Naive thymus-derived CD4-positive, alpha-beta T cell (primary cell): ENCODE measurements around the gene GTF3A. TPM values are rescaled to one million over a fixed set of nuclear protein-coding genes. Genes with fewer than 3 reads are reported as not detected.

Experiments
- ATAC-seq: fragments of 150-1000 bp; cut with Tn5 transposase; 2 replicates; pipeline ENCODE4 v1.10.0; 2021; ENCODE audit warnings: mild to moderate bottlenecking, moderate library complexity
- CTCF ChIA-PET: fragments of 350-600 bp; sonication (Branson Sonifier 250); formaldehyde crosslinking; loops from one replicate; lab custom pipeline; 2021; ENCODE audit warnings: antibody characterized with exemption; lab: Charles Lee
- POLR2A ChIA-PET: fragments of 350-600 bp; sonication (Branson Sonifier 250); formaldehyde crosslinking; loops from one replicate; lab custom pipeline; 2021; ENCODE audit warnings: antibody characterized with exemption, inconsistent platforms; lab: Charles Lee
- DNase-seq, 9 donors: peaks; one replicate each; pipeline versions ENCODE4 v3.0.0 to v3.0.0-alpha.2; 2020 to 2022; ENCODE audit warnings: mixed read lengths in 1 of 9
- H3K27ac ChIP-seq: one replicate; pipeline ENCODE4 v1.7.0; 2013; ENCODE audit warnings: mild to moderate bottlenecking, low read depth, low read length, moderate library complexity
- H3K27me3 ChIP-seq, 2 donors: one replicate each; pipeline ENCODE4 v1.7.0; 2013; ENCODE audit warnings: low read length in 2 of 2, mild to moderate bottlenecking in 2 of 2, moderate library complexity in 2 of 2; ENCODE audit not compliant: control insufficient read depth in 2 of 2, insufficient read depth in 2 of 2
- H3K36me3 ChIP-seq, 3 experiments: 1 replicate in 2 of 3; 2 replicates in 1 of 3; pipeline ENCODE4 v1.7.0; 2013; ENCODE audit warnings: low read length in 3 of 3, mild to moderate bottlenecking in 3 of 3, moderate library complexity in 1 of 3; ENCODE audit not compliant: insufficient read depth in 3 of 3, control insufficient read depth in 2 of 3
- H3K4me1 ChIP-seq, 2 donors: one replicate each; pipeline ENCODE4 v1.7.0; 2013; ENCODE audit warnings: low read length in 2 of 2, mild to moderate bottlenecking in 2 of 2, moderate library complexity in 1 of 2; ENCODE audit not compliant: control insufficient read depth in 2 of 2, insufficient read depth in 2 of 2
- H3K4me3 ChIP-seq: 2 replicates; pipeline ENCODE4 v1.7.0; 2013; ENCODE audit warnings: mild to moderate bottlenecking, low read length
- H3K9me3 ChIP-seq, 3 experiments: 1 replicate in 2 of 3; 2 replicates in 1 of 3; pipeline ENCODE4 v1.7.0; 2013; ENCODE audit warnings: low read length in 3 of 3; ENCODE audit not compliant: control insufficient read depth in 2 of 3
- H3K27ac Mint-ChIP-seq, 9 donors: one replicate each; pipeline ENCODE4 v1.8.0; 2020 to 2022; ENCODE audit warnings: mixed read lengths in 9 of 9, mild to moderate bottlenecking in 8 of 9, moderate library complexity in 5 of 9, inconsistent platforms in 2 of 9
- H3K27me3 Mint-ChIP-seq, 5 donors: one replicate each; pipeline ENCODE4 v1.8.0; 2021 to 2022; ENCODE audit warnings: mixed read lengths in 5 of 5, mild to moderate bottlenecking in 1 of 5
- H3K36me3 Mint-ChIP-seq, 5 donors: one replicate each; pipeline ENCODE4 v1.8.0; 2020 to 2022; ENCODE audit warnings: mixed read lengths in 5 of 5, mild to moderate bottlenecking in 3 of 5, inconsistent platforms in 1 of 5
- H3K4me1 Mint-ChIP-seq, 7 donors: one replicate each; pipeline ENCODE4 v1.8.0; 2020 to 2022; ENCODE audit warnings: mixed read lengths in 7 of 7, mild to moderate bottlenecking in 3 of 7, inconsistent platforms in 1 of 7
- H3K4me3 Mint-ChIP-seq, 10 donors: one replicate each; pipeline ENCODE4 v1.8.0; 2020 to 2022; ENCODE audit warnings: mild to moderate bottlenecking in 10 of 10, mixed read lengths in 10 of 10, moderate library complexity in 6 of 10, inconsistent platforms in 2 of 10
- H3K9me3 Mint-ChIP-seq, 11 donors: one replicate each; pipeline ENCODE4 v1.8.0; 2020 to 2022; ENCODE audit warnings: mixed read lengths in 11 of 11, mild to moderate bottlenecking in 4 of 11, inconsistent platforms in 1 of 11, moderate library complexity in 1 of 11
- intact Hi-C, 2 donors: fragments of 100-400 bp; cut with micrococcal nuclease; formaldehyde crosslinking; loops; one replicate each; pipeline ENCODE4 v1.15.1; 2023
- polyA plus RNA-seq, 2 donors: library from polyadenylated mRNA; unstranded; fragments of 300-500 nt; fragmentation: Illumina TruSeq; gene quantifications; one replicate each; pipeline ENCODE4 v1.2.3, GENCODE V29; 2021
- total RNA-seq, 6 experiments: library from RNA in 5 of 6; stranded (reverse) in 5 of 6; gene quantifications; 1 replicate in 5 of 6; 2 replicates in 1 of 6; pipeline ENCODE4 v1.2.3 and lab custom pipeline; 2021 to 2026

GTF3A gene
- total and polyA plus RNA-seq, 7 experiments from 2014 or later: 123 to 489 (median 248) TPM

GRCh38 chr13:27472441-27472840 lies 48.0 kb downstream of the GTF3A start:
- no peak for DNase-seq
- H3K36me3 Mint-ChIP-seq: peaks cover 0 to 3% (median 0%) of the 10 kb centered on the region in 5 donors
- peaks cover 0 to 1% (median 0%) of the 10 kb centered on the region in 11 donors for H3K9me3 Mint-ChIP-seq
- Histone ChIP-seq H3K9me3 (no peaks in the 10 kb centered on the region), H3K27me3 (no peaks in the 10 kb centered on the region), H3K36me3 (no peaks in the 10 kb centered on the region), H3K4me3 (no peak overlapping the region), H3K4me1 (peaks cover 0 to 7% of the 10 kb centered on the region in 2 donors), H3K27ac (no peak overlapping the region)
- H3K27me3 Mint-ChIP-seq: peaks cover 0 to 4% (median 0%) of the 10 kb centered on the region in 5 donors
- ChIA-PET CTCF (no interaction called here), POLR2A (no interaction called here)
- intact Hi-C loops: no loop called here
- H3K27ac Mint-ChIP-seq: peak overlapping the region in 1 of 9 donors; percentile 31
- no peak overlapping the region for H3K4me3 Mint-ChIP-seq
- ATAC-seq: no peak
- peaks cover 3 to 44% (median 8%) of the 10 kb centered on the region in 7 donors for H3K4me1 Mint-ChIP-seq

- peaks cover 0 to 4% (median 0%) of the 10 kb centered on the region in 5 donors for H3K27me3 Mint-ChIP-seq
- H3K36me3 ChIP-seq: no peaks in the 10 kb centered on the region
- H3K4me1 Mint-ChIP-seq: peaks cover 8 to 49% (median 12%) of the 10 kb centered on the region in 7 donors
- peaks cover 1 to 7% of the 10 kb centered on the region in 2 donors for H3K4me1 ChIP-seq
- peaks cover 0 to 3% (median 0%) of the 10 kb centered on the region in 5 donors for H3K36me3 Mint-ChIP-seq
- ATAC-seq (no peak), DNase-seq (no peak)
- ChIA-PET CTCF (no interaction called here), POLR2A (no interaction called here)
- no peak overlapping the region for H3K4me3 Mint-ChIP-seq
- peaks cover 0 to 1% (median 0%) of the 10 kb centered on the region in 11 donors for H3K9me3 Mint-ChIP-seq
- H3K4me3 ChIP-seq: no peak overlapping the region
- no peaks in the 10 kb centered on the region for H3K27me3 ChIP-seq
- no peak overlapping the region for H3K27ac ChIP-seq
- H3K27ac Mint-ChIP-seq: peak overlapping the region in 2 of 9 donors; percentile 31 to 40
- no peaks in the 10 kb centered on the region for H3K9me3 ChIP-seq
- intact Hi-C loops: no loop called here
These were observed 48.5 kb downstream of the GTF3A start for GRCh38 chr13:27472941-27473340.

GRCh38 chr13:27474751-27475268 lies 50.4 kb downstream of the GTF3A start:
- Histone ChIP-seq H3K9me3 (no peaks in the 10 kb centered on the region), H3K4me3 (no peak overlapping the region), H3K27me3 (no peaks in the 10 kb centered on the region), H3K27ac (no peak overlapping the region), H3K4me1 (peaks cover 3 to 7% of the 10 kb centered on the region in 2 donors), H3K36me3 (no peaks in the 10 kb centered on the region)
- Mint-ChIP-seq H3K36me3 (peaks cover 0 to 3% (median 0%) of the 10 kb centered on the region in 5 donors), H3K4me1 (peaks cover 11 to 65% (median 15%) of the 10 kb centered on the region in 7 donors), H3K4me3 (no peak overlapping the region), H3K27me3 (peaks cover 0 to 9% (median 0%) of the 10 kb centered on the region in 5 donors), H3K9me3 (peaks cover 0 to 1% (median 0%) of the 10 kb centered on the region in 11 donors), H3K27ac (peak overlapping the region in 1 of 9 donors; percentile 75)
- ATAC-seq: no peak
- intact Hi-C loops: no loop called here
- ChIA-PET CTCF (interaction anchor here (0.6 kb wide), 1 partner anchor 1051 kb away, joined by 5 read pairs; no protein-coding TSS in a partner anchor), POLR2A (no interaction called here)
- DNase-seq: no peak

GRCh38 chr13:27476943-27477703 lies 52.7 kb downstream of the GTF3A start:
- Mint-ChIP-seq H3K27me3 (peaks cover 0 to 5% (median 2%) of the 10 kb centered on the region in 5 donors), H3K9me3 (peaks cover 0 to 2% (median 0%) of the 10 kb centered on the region in 11 donors), H3K27ac (peak overlapping the region in 6 of 9 donors; percentile 25 to 85 (median 73)), H3K36me3 (peaks cover 0 to 3% (median 0%) of the 10 kb centered on the region in 5 donors), H3K4me1 (peaks cover 11 to 76% (median 15%) of the 10 kb centered on the region in 7 donors), H3K4me3 (peak overlapping the region in 4 of 10 donors; percentile 10 to 79 (median 71))
- ChIA-PET CTCF (interaction anchor here (1.3 kb wide), 1 partner anchor 33 kb away, joined by 3 read pairs; no protein-coding TSS in a partner anchor), POLR2A (interaction anchor here (1.2 kb wide), 1 partner anchor 26 kb away, joined by 4 read pairs; no protein-coding TSS in a partner anchor)
- ATAC-seq (peak; percentile 42), DNase-seq (peak in 4 of 9 donors; percentile 5 to 69 (median 16))
- no peaks in the 10 kb centered on the region for H3K36me3 ChIP-seq
- H3K4me3 ChIP-seq: no peak overlapping the region
- intact Hi-C loops: no loop called here
- no peak overlapping the region for H3K27ac ChIP-seq
- H3K27me3 ChIP-seq: no peaks in the 10 kb centered on the region
- no peaks in the 10 kb centered on the region for H3K9me3 ChIP-seq
- H3K4me1 ChIP-seq: peaks cover 3 to 7% of the 10 kb centered on the region in 2 donors

GRCh38 chr13:27481766-27482165 lies 57.3 kb downstream of the GTF3A start:
- CTCF ChIA-PET: interaction anchor here (0.9 kb wide), 1 partner anchor 52 kb away, joined by 4 read pairs; no protein-coding TSS in a partner anchor
- peaks cover 11 to 51% (median 20%) of the 10 kb centered on the region in 7 donors for H3K4me1 Mint-ChIP-seq
- peaks cover 3 to 6% of the 10 kb centered on the region in 2 donors for H3K4me1 ChIP-seq
- peak in 2 of 9 donors; percentile 9 to 34 for DNase-seq
- intact Hi-C loops: loop anchor here in 1 of 2 donors (1.0 kb wide), 1 partner anchor 345 kb away; no protein-coding TSS in a partner anchor
- H3K27me3 ChIP-seq: no peaks in the 10 kb centered on the region
- H3K27me3 Mint-ChIP-seq: peaks cover 0 to 11% (median 5%) of the 10 kb centered on the region in 5 donors
- no peak overlapping the region for H3K27ac Mint-ChIP-seq
- POLR2A ChIA-PET: no interaction called here
- no peak overlapping the region for H3K4me3 Mint-ChIP-seq
- peaks cover 0 to 12% (median 3%) of the 10 kb centered on the region in 11 donors for H3K9me3 Mint-ChIP-seq
- no peak for ATAC-seq
- no peak overlapping the region for H3K4me3 ChIP-seq
- H3K27ac ChIP-seq: no peak overlapping the region
- H3K36me3 Mint-ChIP-seq: peaks cover 0 to 4% (median 0%) of the 10 kb centered on the region in 5 donors
- no peaks in the 10 kb centered on the region for H3K36me3 ChIP-seq
- H3K9me3 ChIP-seq: no peaks in the 10 kb centered on the region

GRCh38 chr13:27482983-27483382 lies 58.6 kb downstream of the GTF3A start:
- POLR2A ChIA-PET: no interaction called here
- H3K27ac Mint-ChIP-seq: peak overlapping the region in 2 of 9 donors; percentile 3 to 28
- no peak overlapping the region for H3K4me3 ChIP-seq

More at GRCh38 chr13:27482983-27483382, 58.6 kb downstream of the GTF3A start:
- Mint-ChIP-seq H3K4me3 (peak overlapping the region in 2 of 10 donors; percentile 22 to 46), H3K9me3 (peaks cover 0 to 12% (median 3%) of the 10 kb centered on the region in 11 donors), H3K36me3 (peaks cover 0 to 4% (median 0%) of the 10 kb centered on the region in 5 donors), H3K27me3 (peaks cover 0 to 11% (median 5%) of the 10 kb centered on the region in 5 donors), H3K4me1 (peaks cover under 1 to 38% (median 12%) of the 10 kb centered on the region in 7 donors)
- Histone ChIP-seq H3K27ac (no peak overlapping the region), H3K36me3 (no peaks in the 10 kb centered on the region), H3K27me3 (no peaks in the 10 kb centered on the region), H3K9me3 (no peaks in the 10 kb centered on the region), H3K4me1 (peaks cover 0 to 2% of the 10 kb centered on the region in 2 donors)
- intact Hi-C loops: no loop called here
- DNase-seq (no peak), ATAC-seq (peak; percentile 93)
- CTCF ChIA-PET: no interaction called here
